Smooth muscle cell (in vitro differentiated cells): Measurements from ENCODE around the gene LAMC3. TPM values are rescaled to one million over a fixed set of nuclear protein-coding genes. Genes with fewer than 3 reads are reported as not detected.

Source experiments
- DNase-seq: peaks from one replicate; lab custom pipeline; 2025; ENCODE audit not compliant: unreplicated experiment; lab: John Stamatoyannopoulos, UW
- H2AFZ ChIP-seq: fragments of 200-600 bp; sonication (generic); 2 replicates; pipeline ENCODE4 v1.6.0; 2016; ENCODE audit warnings: antibody characterized with exemption, low read depth, mild to moderate bottlenecking
- H3F3A ChIP-seq: fragments of 200-600 bp; sonication (generic); 2 replicates; pipeline ENCODE4 v1.6.0; 2017; ENCODE audit warnings: antibody characterized with exemption, low read depth
- H3K27ac ChIP-seq: fragments of 200-600 bp; sonication (generic); 2 replicates; pipeline ENCODE4 v1.5.1; 2016; ENCODE audit warnings: low read depth, mild to moderate bottlenecking
- H3K27me3 ChIP-seq: fragments of 200-600 bp; sonication (generic); 2 replicates; pipeline ENCODE4 v1.6.1; 2016; ENCODE audit warnings: low read depth, mild to moderate bottlenecking
- H3K36me3 ChIP-seq: fragments of 200-600 bp; sonication (generic); 2 replicates; pipeline ENCODE4 v1.5.1; 2016; ENCODE audit warnings: low read depth
- H3K4me1 ChIP-seq: fragments of 200-600 bp; sonication (generic); 2 replicates; pipeline ENCODE4 v1.5.1; 2016; ENCODE audit warnings: low read depth
- H3K4me2 ChIP-seq: fragments of 200-600 bp; sonication (generic); 2 replicates; pipeline ENCODE4 v1.6.0; 2016; ENCODE audit warnings: mild to moderate bottlenecking
- H3K4me3 ChIP-seq: fragments of 200-600 bp; sonication (generic); 2 replicates; pipeline ENCODE4 v1.5.1; 2016; ENCODE audit warnings: mild to moderate bottlenecking
- H3K79me2 ChIP-seq: fragments of 200-600 bp; sonication (generic); 2 replicates; pipeline ENCODE4 v1.6.0; 2016; ENCODE audit warnings: low read depth, mild to moderate bottlenecking
- H3K9ac ChIP-seq: fragments of 200-600 bp; sonication (generic); 2 replicates; pipeline ENCODE4 v1.6.0; 2016; ENCODE audit warnings: low read depth
- H3K9me3 ChIP-seq: fragments of 200-600 bp; sonication (generic); replicated peaks from 2 replicates; pipeline ENCODE4 v1.5.1; 2016; ENCODE audit warnings: low read depth
- H4K20me1 ChIP-seq: fragments of 200-600 bp; sonication (generic); 2 replicates; pipeline ENCODE4 v1.6.0; 2016; ENCODE audit warnings: low read depth
- WGBS: methylation state at CpG from one replicate; pipeline ENCODE4 v1.1.7; 2016; ENCODE audit warnings: low lambda C conversion rate; 5-methylcytosine and 5-hydroxymethylcytosine counted together
- polyA plus RNA-seq: library from polyadenylated mRNA; unstranded; fragments of >200 nt; fragmentation: Nextera tagmentation; extraction: Ambion mirVana; gene quantifications from 2 replicates; pipeline ENCODE4 v1.2.1, GENCODE V29; 2016
- total RNA-seq: library from RNA; depleted of rRNA; stranded (reverse); fragments of >200 nt; gene quantifications from 2 replicates; pipeline ENCODE4 v1.2.3, GENCODE V29; 2014
- TF ChIP-seq, protein P1 (sequence below): fragments of 200-600 bp; sonication (generic); IDR thresholded peaks from 2 replicates; pipeline ENCODE4 v1.5.1; 2017; ENCODE audit warnings: borderline replicate concordance, mild to moderate bottlenecking, antibody characterized with exemption; ENCODE audit not compliant: insufficient read depth, poor library complexity, severe bottlenecking

Gene LAMC3
- total and polyA plus RNA-seq, 2 experiments from 2014 or later, result 21.3 to 72.0 TPM

- H3K27ac ChIP-seq, result peak overlapping the region; percentile 85
- H3K9me3 ChIP-seq, result no peaks in the 10 kb centered on the region
- H3F3A ChIP-seq, result no peaks in the 10 kb centered on the region
- no peaks in the 10 kb centered on the region for H4K20me1 ChIP-seq
- WGBS, result 96% methylated on average over 7 of the region's 7 CpGs
- no peaks in the 10 kb centered on the region for H3K27me3 ChIP-seq
- TF ChIP-seq, protein P1, sequence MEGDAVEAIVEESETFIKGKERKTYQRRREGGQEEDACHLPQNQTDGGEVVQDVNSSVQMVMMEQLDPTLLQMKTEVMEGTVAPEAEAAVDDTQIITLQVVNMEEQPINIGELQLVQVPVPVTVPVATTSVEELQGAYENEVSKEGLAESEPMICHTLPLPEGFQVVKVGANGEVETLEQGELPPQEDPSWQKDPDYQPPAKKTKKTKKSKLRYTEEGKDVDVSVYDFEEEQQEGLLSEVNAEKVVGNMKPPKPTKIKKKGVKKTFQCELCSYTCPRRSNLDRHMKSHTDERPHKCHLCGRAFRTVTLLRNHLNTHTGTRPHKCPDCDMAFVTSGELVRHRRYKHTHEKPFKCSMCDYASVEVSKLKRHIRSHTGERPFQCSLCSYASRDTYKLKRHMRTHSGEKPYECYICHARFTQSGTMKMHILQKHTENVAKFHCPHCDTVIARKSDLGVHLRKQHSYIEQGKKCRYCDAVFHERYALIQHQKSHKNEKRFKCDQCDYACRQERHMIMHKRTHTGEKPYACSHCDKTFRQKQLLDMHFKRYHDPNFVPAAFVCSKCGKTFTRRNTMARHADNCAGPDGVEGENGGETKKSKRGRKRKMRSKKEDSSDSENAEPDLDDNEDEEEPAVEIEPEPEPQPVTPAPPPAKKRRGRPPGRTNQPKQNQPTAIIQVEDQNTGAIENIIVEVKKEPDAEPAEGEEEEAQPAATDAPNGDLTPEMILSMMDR, result no peak
- H2AFZ ChIP-seq, result no peak overlapping the region
- peaks cover 26% of the 10 kb centered on the region for H3K79me2 ChIP-seq
- H3K4me3 ChIP-seq, result no peak overlapping the region
- no peaks in the 10 kb centered on the region for H3K4me1 ChIP-seq
- H3K4me2 ChIP-seq, result no peak overlapping the region
- H3K36me3 ChIP-seq, result no peaks in the 10 kb centered on the region
- no peak for DNase-seq
- peak overlapping the region; percentile 46 for H3K9ac ChIP-seq
Measured at GRCh38 chr9:131021785-131022184, 12.8 kb downstream of the LAMC3 start.

- 89% methylated on average over 15 of the region's 15 CpGs for WGBS
- no peak overlapping the region for H3K4me2 ChIP-seq
- H3K79me2 ChIP-seq, result peaks cover 26% of the 10 kb centered on the region
- no peaks in the 10 kb centered on the region for H3F3A ChIP-seq
- H3K27me3 ChIP-seq, result no peaks in the 10 kb centered on the region
- DNase-seq, result no peak
- no peaks in the 10 kb centered on the region for H3K4me1 ChIP-seq
- TF ChIP-seq, protein P1, result no peak
- H3K9ac ChIP-seq, result no peak overlapping the region
- H2AFZ ChIP-seq, result no peak overlapping the region
- H3K4me3 ChIP-seq, result no peak overlapping the region
- H3K36me3 ChIP-seq, result no peaks in the 10 kb centered on the region
- no peaks in the 10 kb centered on the region for H3K9me3 ChIP-seq
- H3K27ac ChIP-seq, result no peak overlapping the region
- no peaks in the 10 kb centered on the region for H4K20me1 ChIP-seq
Measured at GRCh38 chr9:131024978-131025868, 16.2 kb downstream of the LAMC3 start.

DNA sequence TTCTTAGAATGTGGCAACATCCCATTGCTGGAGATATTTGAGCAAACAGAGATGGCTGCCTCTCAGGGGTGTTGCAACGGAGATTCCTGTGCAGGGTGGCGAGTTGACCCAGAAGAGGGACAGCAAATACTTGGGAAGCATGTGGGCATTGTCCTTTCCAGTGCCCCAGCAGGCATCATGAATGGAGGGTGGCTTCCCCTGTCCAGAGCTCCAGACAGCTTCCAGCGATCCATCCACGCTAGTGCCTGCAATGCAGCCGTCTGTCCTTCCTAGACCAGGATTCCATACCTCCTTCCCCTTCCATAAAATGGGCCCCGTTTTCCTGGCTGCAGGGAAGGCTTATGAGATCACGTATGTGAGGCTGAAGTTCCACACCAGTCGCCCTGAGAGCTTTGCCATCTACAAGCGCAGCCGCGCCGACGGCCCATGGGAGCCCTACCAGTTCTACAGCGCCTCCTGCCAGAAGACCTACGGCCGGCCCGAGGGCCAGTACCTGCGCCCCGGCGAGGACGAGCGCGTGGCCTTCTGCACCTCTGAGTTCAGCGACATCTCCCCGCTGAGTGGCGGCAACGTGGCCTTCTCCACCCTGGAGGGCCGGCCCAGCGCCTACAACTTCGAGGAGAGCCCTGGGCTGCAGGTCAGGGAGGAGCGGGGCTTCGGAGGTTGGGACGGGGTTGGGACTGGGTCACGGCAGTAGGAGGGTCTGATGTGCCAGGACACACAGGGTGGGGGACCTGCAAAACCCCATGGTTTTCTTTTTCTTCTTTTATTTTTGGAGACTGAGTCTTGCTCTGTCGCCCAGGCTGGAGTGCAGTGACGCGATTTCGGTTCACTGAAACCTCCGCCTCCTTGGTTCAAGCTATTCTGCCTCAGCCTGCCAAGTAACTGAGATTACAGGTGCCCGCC lies 17.2 kb downstream of the LAMC3 start:
- H2AFZ ChIP-seq, result no peak overlapping the region
- 95% methylated on average over 40 of the region's 40 CpGs for WGBS
- no peak for DNase-seq
- H3K9ac ChIP-seq, result no peak overlapping the region
- H3K4me3 ChIP-seq, result no peak overlapping the region
- no peaks in the 10 kb centered on the region for H4K20me1 ChIP-seq
- no peak overlapping the region for H3K4me2 ChIP-seq
- no peaks in the 10 kb centered on the region for H3F3A ChIP-seq
- H3K27ac ChIP-seq, result no peak overlapping the region
- TF ChIP-seq, protein P1, result no peak
- H3K79me2 ChIP-seq, result peaks cover 26% of the 10 kb centered on the region
- H3K36me3 ChIP-seq, result no peaks in the 10 kb centered on the region
- no peaks in the 10 kb centered on the region for H3K4me1 ChIP-seq
- H3K9me3 ChIP-seq, result no peaks in the 10 kb centered on the region
- no peaks in the 10 kb centered on the region for H3K27me3 ChIP-seq
